Measurements from ENCODE around the gene SPPL3.

SPPL3 gene

DNA sequence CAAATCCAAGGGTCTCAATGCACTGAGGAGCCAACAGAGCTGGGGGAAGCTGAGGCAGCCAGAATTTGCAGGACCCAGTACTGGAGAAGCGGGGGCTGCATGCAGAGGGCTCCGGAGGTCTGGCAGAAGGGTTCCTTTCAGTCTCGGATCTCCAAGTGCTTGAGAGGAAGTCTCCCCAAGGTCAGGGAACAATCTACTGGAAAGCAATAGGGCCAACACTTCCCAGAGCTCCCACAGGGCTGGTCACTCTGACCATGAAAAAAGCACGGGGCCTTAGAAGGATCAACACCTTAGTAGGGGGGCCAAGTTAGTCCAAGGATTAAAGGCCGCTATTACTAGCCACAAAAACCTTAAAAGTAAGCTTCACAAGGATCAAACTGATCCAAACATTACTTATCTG lies 31.7 kb downstream of the SPPL3 start:
- DNase-seq: no peak

GRCh38 chr12:120870415-120870814 lies 33.7 kb downstream of the SPPL3 start:
- DNase-seq: no peak

- DNase-seq: no peak
These were observed 34.8 kb downstream of the SPPL3 start for GRCh38 chr12:120869376-120869775.

DNA sequence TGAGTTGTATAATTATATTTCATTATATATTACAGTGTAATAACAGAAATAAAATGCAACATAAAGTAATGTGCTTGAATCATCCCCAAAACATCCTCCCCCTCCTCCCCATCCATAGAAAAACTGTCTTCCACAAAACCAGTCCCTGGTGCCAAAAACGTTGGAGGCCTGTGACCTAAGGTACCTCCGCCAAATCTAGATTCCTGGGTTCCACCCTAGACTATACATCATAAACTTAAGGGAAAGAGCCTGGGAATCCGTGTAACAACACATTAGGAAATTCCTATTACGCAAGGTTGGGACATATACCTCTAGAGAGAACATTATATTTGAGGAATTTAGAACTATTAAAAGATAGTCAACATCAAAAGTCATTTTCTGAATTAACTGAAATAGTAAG lies 38.0 kb downstream of the SPPL3 start:
- DNase-seq: no peak

DNA sequence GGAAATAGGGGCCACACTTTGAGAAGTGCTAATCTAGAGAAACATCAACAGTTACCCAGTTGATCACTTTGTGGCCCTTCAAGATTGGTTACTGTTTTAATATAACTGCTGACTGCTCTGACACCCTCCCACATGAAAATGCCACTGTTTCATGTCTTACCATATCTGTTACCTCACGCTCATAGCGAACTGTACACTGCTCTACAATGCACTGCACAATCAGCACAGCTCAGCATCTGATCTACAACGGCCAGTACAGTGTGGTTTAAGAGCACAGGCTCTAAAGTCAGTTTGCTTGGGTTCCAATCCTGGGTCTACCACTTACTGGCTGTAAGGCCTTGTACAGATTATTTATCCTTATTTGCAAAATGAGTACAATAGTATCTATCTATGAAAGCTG lies 39.1 kb downstream of the SPPL3 start:
- no peak for DNase-seq

DNA sequence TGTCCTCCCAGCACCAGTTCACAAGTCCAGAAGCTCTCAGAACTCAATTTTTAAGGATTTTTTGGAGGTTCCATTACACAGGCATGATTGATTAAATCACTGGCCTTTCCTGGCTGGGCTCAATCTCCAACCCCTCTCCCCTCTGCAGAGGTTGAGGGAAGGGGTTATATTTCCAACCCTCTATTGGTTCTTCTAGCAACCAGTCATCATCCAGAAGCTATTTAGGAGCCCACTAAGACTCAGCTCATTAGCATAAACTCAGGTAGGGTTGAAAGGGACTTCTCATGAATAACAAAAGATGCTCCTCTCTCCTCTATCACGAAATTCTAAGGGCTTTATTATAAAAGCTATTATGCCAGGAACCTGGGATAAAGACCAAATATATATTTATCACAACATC lies 41.5 kb downstream of the SPPL3 start:
- DNase-seq: no peak

- no peak for DNase-seq
These were observed 42.9 kb downstream of the SPPL3 start for GRCh38 chr12:120861074-120861795.

DNA sequence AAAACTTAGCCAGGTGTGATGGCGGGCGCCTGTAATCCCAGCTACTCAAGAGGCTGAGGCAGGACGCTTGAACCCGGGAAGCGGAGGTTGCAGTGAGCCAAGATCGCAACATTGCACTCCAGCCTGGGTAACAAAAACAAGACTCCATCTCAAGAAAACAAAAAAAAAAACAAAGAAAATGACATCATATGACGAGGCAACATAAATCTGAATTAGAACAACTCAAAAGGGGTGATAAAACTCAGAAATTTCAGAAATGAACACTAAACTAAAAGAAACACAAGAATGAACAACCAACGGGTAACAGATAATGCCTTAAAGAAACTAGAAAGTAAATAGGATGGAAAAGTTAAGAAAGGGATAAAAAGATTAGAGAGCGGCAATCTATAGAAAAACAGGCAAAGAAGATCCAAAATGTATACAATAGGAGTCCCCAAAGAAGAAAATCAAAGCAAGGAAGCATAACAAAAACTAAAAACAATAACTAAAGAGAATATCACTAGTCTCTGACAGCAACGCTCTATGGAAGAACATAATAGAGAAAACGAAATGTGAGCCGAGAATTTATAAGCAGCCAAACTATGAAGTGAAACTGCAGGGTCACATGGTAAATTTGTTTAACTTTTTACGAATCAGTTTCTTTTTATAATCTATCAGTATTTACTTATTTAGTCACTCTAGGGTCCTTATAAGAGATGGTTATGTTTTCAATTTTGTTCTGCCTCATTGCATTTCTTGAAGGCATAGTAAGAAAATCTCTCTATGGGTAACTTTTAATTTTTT lies 45.7 kb downstream of the SPPL3 start:
- DNase-seq: peak; percentile 28

DNA sequence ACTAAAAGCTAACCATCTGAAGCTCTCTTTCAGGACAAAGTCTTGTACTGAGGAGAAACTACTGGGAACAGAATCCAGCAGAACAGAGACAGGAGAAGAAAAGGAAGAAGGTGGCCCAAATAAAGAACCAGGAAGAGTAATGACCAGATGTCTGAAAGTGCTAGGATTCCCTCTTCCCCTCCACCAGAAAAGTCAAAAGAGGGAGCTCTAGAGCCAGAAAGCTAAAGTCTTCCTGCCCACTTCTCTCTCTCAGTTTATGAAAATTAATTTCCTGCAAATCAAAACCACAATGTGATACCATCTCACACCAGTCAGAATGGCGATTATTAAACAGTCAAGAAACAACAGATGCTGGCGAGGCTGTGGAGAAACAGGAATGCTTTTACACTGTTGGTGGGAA lies 47.2 kb downstream of the SPPL3 start:
- DNase-seq: no peak

DNA sequence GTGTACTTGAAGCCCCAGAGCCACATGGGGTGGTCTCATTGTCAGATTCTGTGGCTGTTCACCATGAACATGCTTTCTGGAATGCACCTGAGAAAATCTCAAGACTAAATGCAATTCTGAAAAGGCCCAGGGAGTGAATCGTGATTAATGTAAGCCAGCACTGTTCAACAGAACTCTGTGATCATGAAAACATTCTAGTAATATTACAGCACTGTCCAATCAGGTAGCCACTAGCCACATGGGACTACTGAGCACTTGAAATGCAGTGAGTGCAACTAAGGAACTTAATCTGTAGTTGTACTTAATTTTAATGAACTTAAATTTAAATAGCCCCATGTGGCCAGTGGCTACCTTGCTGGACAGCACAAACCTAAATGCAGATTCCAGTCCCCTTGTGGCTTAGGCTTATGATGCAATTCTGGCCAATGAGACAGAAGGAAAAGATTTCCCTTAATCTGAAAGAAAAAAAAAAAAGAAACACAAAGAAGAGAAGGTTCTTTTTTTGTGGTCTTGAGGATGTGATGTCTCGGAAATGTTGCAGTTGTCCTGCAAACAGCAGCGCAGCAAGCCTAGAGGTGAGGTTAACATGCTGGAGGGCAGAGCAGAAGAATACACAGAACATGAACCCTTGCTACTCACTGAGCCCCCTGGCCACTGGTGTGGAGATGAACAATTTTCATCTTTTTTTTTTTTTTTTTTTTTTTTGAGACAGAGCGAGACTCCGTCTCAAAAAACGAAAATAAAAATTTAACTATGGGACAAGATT lies 48.2 kb downstream of the SPPL3 start:
- DNase-seq: no peak

DNA sequence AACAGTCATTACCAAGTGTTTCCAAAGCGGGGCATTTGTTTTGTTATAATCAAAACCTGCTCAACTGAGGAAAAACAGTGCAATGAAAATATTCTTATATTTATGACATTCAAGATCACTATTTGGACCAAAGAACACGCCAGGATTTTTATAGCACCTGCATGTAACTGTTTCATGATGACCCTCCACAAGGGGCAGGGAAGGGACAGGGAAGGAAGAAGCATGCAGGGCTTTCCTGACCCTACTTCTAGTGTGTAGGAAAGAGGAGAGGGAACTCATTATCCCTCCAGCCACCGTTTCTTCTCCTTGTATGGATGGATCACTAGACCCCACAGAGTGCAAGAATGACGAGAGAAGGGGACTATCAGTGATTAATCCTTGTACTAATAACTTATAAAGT lies 49.4 kb downstream of the SPPL3 start:
- no peak for DNase-seq

- DNase-seq: no peak
These were observed 51.0 kb downstream of the SPPL3 start for GRCh38 chr12:120853188-120853587.

- no peak for DNase-seq
These were observed 52.2 kb downstream of the SPPL3 start for GRCh38 chr12:120851944-120852343.

GRCh38 chr12:120851444-120851843 lies 52.7 kb downstream of the SPPL3 start:
- no peak for DNase-seq

DNA sequence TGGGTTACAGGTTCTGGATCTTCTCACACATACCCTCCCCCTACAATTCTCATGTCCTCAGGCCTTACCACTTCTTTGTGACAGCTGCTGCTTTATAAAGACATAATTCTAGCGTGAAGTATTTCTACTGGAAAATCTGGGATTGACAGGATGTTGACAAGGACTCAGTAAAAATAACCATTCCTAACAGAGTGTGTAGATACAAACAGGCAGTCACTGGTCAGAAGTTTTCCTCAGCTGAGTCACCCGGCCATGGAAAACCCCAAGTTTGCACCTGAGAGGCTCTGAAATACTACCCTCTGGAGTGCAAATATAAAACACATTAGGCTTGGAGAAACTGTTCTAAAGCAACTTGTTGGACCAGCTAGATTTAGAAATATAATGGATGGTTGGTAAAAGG lies 54.4 kb downstream of the SPPL3 start:
- DNase-seq: no peak

DNA sequence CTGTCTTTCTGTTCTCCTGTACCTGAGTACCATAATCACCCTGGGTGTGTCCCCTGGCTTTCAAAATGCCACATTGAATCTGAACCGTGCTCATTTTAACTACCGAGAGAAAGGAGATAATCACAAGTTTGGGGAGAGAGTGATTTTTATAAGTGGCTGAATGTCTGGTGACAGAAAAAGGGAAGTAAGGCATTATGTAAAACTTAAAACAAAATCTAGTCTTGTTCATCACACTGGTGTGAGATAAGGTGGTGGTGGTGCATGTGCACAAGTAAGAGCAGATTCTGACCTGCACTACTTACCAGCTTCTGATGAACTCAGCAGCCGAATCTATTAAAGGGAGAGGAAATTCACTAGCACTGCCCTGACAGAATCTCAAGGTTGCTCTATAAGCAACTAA lies 56.3 kb downstream of the SPPL3 start:
- DNase-seq: no peak

DNA sequence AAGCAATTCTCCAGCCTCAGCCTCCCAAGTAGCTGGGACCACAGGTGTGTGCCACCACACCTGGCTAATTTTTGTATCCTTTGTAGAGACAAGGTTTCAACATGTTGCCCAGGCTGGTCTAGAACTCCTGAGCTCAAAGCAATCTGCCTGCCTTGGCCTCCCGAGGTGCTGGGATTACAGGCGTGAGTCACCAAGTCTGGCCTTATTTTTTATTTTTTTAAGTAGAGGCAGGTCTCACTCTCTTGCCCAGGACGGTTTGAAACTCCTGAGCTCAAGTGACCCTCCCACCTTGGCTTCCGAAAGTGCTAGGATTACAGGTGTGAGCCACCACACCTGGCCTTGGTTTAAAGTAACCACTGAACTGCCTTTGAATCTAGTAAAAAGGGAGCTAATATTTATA lies 56.8 kb downstream of the SPPL3 start:
- no peak for DNase-seq

GRCh38 chr12:120846721-120847120 lies 57.4 kb downstream of the SPPL3 start:
- no peak for DNase-seq

DNA sequence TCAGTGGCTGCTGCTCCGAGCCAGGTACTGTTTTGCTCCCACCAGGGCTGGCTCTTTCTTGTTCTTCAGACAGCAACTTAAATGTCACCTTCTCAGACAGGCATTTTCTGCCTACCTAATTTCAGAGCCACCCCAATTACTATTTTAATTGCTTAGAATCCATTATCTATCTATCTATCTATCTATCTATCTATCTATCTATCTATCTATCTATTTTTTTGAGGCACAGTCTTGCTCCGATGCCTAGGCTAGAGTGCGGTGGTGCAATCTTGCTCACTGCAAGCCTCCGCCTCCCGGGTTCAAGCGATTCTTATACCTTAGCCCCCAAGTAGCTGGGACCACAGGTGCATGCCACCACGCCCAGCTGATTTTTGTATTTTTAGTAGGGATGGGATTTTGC lies 58.5 kb downstream of the SPPL3 start:
- DNase-seq: no peak

- no peak for DNase-seq
These were observed 59.2 kb downstream of the SPPL3 start for GRCh38 chr12:120844768-120845449.

DNA sequence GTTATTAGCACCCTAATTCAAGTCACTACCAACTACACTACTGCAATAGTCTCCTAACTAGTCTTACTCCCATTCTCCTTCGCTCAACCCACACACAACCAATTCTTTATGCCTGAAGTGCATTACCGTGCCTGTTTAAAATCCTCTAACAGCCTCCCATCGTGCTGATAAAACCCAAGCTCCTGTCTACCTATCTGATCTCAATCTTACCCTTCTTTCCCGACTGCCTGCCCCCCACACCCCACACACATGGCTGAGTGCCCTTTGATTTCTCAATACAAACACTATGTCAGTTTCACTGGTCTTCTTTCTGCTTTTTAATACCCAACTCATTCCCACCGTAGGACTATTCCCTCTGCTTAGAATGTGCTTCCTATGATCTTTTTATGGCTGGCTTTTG lies 59.9 kb downstream of the SPPL3 start:
- no peak for DNase-seq

DNA sequence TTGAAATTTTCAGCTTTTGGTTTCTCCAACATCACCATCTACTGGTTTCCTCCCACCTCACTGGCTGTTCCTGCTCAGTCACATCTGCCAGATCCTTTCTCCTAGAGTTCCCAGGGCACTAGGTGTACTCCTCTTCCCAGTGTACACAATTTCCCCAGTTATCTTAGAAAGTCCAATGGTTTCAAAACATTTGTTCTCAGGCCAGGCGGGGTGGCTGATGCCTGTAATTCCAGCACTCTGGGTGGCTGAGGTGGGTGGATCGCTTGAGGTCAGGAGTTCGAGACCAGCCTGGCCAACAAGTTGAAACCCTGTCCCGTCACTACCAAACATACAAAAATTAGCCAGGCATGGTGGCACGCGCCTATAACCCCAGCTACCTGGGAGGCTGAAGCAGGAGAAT lies 60.7 kb downstream of the SPPL3 start:
- DNase-seq: no peak

DNA sequence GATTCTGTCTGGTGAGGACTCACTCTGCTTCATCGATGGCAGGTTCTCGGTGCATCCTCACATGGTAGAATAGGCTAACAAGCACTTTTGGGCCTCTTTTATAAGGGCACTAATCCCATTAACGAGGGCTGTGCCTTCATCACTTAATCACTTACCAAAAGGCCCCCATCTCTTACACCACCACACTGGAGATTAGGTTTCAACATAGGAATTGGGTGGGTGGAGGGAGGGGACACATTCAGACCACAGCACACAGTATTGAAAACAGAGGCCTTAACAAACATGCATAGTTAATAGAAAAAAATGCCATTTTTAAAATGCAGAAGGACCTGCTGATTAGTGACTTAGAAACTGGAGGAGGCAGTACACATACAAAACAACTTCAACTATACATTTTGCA lies 61.6 kb downstream of the SPPL3 start:
- no peak for DNase-seq
